ENCODE measurements around the gene DEAF1. TPM values are rescaled to one million over a fixed set of nuclear protein-coding genes. Genes with fewer than 3 reads are reported as not detected.

Gene DEAF1
- total and polyA plus RNA-seq, 2 of the 13 experiments (the other 11 are each of a cell fraction or from before 2014, with no cell fraction given) = 22.3 to 29.6 TPM

DNA sequence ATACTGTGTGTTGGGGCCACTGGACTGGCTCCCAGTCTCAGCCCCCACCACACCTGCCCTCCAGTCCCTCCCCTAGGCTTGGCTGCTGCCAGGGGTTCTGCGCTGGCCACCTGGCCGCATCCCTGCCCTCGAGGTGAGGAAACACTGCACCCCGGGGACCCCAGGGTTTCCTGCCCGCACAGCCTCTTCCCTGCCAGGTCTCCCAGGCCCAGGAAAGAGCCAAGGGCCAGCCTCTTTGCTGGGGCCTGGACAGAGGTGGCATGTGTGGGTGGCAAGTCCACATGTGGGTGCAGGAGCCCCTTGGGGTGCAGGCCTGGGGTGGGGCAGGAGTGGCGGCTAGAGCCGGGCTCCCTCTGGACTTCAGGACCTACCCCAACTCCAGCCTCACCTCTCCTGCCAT lies 13.5 kb upstream of the DEAF1 start (continued):
- TF ChIP-seq, protein P1, sequence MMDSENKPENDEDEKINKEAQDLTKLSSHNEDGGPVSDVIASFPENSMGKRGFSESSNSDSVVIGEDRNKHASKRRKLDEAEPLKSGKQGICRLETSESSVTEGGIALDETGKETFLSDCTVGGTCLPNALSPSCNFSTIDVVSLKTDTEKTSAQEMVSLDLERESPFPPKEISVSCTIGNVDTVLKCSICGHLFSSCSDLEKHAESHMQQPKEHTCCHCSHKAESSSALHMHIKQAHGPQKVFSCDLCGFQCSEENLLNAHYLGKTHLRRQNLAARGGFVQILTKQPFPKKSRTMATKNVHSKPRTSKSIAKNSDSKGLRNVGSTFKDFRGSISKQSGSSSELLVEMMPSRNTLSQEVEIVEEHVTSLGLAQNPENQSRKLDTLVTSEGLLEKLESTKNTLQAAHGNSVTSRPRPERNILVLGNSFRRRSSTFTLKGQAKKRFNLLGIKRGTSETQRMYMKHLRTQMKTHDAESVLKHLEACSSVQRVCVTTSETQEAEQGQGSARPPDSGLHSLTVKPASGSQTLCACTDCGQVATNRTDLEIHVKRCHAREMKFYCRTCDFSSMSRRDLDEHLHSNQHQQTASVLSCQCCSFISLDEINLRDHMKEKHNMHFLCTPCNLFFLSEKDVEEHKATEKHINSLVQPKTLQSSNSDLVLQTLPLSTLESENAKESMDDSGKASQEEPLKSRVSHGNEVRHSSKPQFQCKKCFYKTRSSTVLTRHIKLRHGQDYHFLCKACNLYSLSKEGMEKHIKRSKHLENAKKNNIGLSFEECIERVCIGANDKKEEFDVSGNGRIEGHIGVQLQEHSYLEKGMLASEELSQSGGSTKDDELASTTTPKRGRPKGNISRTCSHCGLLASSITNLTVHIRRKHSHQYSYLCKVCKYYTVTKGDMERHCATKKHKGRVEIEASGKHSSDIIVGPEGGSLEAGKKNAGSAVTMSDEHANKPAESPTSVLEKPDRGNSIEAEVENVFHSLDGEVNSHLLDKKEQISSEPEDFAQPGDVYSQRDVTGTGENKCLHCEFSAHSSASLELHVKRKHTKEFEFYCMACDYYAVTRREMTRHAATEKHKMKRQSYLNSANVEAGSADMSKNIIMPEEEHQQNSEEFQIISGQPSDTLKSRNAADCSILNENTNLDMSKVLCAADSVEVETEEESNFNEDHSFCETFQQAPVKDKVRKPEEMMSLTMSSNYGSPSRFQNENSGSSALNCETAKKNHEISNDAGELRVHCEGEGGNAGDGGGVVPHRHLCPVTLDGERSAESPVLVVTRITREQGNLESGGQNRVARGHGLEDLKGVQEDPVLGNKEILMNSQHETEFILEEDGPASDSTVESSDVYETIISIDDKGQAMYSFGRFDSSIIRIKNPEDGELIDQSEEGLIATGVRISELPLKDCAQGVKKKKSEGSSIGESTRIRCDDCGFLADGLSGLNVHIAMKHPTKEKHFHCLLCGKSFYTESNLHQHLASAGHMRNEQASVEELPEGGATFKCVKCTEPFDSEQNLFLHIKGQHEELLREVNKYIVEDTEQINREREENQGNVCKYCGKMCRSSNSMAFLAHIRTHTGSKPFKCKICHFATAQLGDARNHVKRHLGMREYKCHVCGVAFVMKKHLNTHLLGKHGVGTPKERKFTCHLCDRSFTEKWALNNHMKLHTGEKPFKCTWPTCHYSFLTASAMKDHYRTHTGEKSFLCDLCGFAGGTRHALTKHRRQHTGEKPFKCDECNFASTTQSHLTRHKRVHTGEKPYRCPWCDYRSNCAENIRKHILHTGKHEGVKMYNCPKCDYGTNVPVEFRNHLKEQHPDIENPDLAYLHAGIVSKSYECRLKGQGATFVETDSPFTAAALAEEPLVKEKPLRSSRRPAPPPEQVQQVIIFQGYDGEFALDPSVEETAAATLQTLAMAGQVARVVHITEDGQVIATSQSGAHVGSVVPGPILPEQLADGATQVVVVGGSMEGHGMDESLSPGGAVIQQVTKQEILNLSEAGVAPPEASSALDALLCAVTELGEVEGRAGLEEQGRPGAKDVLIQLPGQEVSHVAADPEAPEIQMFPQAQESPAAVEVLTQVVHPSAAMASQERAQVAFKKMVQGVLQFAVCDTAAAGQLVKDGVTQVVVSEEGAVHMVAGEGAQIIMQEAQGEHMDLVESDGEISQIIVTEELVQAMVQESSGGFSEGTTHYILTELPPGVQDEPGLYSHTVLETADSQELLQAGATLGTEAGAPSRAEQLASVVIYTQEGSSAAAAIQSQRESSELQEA (CRISPR knock-in tag; IDR thresholded peaks at IDR 0.05; ENCODE audit: not compliant biosample characterization) = peak; percentile 18
- TF ChIP-seq JUNB (CRISPR knock-in tag; IDR thresholded peaks at IDR 0.05; ENCODE audit: borderline replicate concordance) = no peak
- TF ChIP-seq PRMT3 (CRISPR knock-in tag; IDR thresholded peaks at IDR 0.05; ENCODE audit: borderline replicate concordance, low read depth) = no peak
- TF ChIP-seq, protein P2, sequence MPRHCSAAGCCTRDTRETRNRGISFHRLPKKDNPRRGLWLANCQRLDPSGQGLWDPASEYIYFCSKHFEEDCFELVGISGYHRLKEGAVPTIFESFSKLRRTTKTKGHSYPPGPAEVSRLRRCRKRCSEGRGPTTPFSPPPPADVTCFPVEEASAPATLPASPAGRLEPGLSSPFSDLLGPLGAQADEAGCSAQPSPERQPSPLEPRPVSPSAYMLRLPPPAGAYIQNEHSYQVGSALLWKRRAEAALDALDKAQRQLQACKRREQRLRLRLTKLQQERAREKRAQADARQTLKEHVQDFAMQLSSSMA (CRISPR knock-in tag; IDR thresholded peaks at IDR 0.05) = no peak
- TF ChIP-seq, protein P3, sequence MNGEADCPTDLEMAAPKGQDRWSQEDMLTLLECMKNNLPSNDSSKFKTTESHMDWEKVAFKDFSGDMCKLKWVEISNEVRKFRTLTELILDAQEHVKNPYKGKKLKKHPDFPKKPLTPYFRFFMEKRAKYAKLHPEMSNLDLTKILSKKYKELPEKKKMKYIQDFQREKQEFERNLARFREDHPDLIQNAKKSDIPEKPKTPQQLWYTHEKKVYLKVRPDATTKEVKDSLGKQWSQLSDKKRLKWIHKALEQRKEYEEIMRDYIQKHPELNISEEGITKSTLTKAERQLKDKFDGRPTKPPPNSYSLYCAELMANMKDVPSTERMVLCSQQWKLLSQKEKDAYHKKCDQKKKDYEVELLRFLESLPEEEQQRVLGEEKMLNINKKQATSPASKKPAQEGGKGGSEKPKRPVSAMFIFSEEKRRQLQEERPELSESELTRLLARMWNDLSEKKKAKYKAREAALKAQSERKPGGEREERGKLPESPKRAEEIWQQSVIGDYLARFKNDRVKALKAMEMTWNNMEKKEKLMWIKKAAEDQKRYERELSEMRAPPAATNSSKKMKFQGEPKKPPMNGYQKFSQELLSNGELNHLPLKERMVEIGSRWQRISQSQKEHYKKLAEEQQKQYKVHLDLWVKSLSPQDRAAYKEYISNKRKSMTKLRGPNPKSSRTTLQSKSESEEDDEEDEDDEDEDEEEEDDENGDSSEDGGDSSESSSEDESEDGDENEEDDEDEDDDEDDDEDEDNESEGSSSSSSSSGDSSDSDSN (CRISPR knock-in tag; IDR thresholded peaks at IDR 0.05) = no peak
- no peak for TF ChIP-seq NFRKB (IDR thresholded peaks at IDR 0.05)
- no peak for TF ChIP-seq FOXK1 (CRISPR knock-in tag; IDR thresholded peaks at IDR 0.05; ENCODE audit: borderline replicate concordance, low read depth)
- TF ChIP-seq AGO1 (IDR thresholded peaks at IDR 0.05; ENCODE audit: low read depth, low read length, poor library complexity, severe bottlenecking) = peak; percentile 20
- TF ChIP-seq HNRNPK (IDR thresholded peaks at IDR 0.05; ENCODE audit: low read depth, low read length, poor library complexity, severe bottlenecking) = peak; percentile 38
- TF ChIP-seq ZNF547 (CRISPR knock-in tag; IDR thresholded peaks at IDR 0.05) = no peak
- peak; percentile 38; the same call in 1 of the 2 replicates for TF ChIP-seq ZNF616 (CRISPR knock-in tag; IDR thresholded peaks at IDR 0.05; ENCODE audit: low read depth)
- TF ChIP-seq ZNF7 (CRISPR knock-in tag; IDR thresholded peaks at IDR 0.05) = no peak
